Mucosa of descending colon (tissue), 3 donors: ENCODE results near the gene NELL1. TPM values are rescaled to one million over a fixed set of nuclear protein-coding genes. Genes with fewer than 3 reads are reported as not detected.

Experiments used
- ATAC-seq: fragments of 200-7000 bp; cut with Tn5 transposase; one replicate; pipeline ENCODE4 v1.9.1; 2020; ENCODE audit warnings: mild to moderate bottlenecking, moderate library complexity
- DNase-seq, 3 donors: peaks; one replicate each; pipeline ENCODE4 v3.0.0-alpha.2; 2020
- H3K36me3 ChIP-seq: fragments of 200-600 bp; one replicate; pipeline ENCODE4 v1.8.0; 2021; ENCODE audit warnings: low read depth, mild to moderate bottlenecking
- H3K4me1 ChIP-seq: fragments of 200-600 bp; one replicate; pipeline ENCODE4 v1.8.0; 2021; ENCODE audit warnings: low read depth, mild to moderate bottlenecking
- H3K4me3 ChIP-seq: fragments of 200-600 bp; one replicate; pipeline ENCODE4 v1.8.0; 2021; ENCODE audit warnings: mild to moderate bottlenecking
- H3K9me3 ChIP-seq: fragments of 200-600 bp; one replicate; pipeline ENCODE4 v1.8.0; 2021; ENCODE audit warnings: mild to moderate bottlenecking
- CTCF ChIP-seq: fragments of 200-600 bp; IDR thresholded peaks from one replicate; pipeline ENCODE4 v1.8.0; 2022; ENCODE audit warnings: antibody characterized with exemption, mild to moderate bottlenecking
- intact Hi-C, 2 donors: fragments of 100-400 bp; cut with DNase I in 1 of 2; cut with micrococcal nuclease in 1 of 2; formaldehyde crosslinking; loops; one replicate each; pipeline versions ENCODE4 v1.11.0 to v1.11.1; 2022; cut with DNase I, micrococcal nuclease
- total RNA-seq, 3 donors: library from RNA; stranded (reverse); fragmentation: NEBNext Ultra II Directional in 2 of 3; extraction: Animal tissue kit (Norgen Biotek cat#: 25700) in 2 of 3; gene quantifications; one replicate each; pipeline versions ENCODE4 v1.2.1 to v1.2.4, GENCODE V29; 2021 to 2023
- donor health status: DM: no; HTN: no; CAD: no; lungs with moderate emphysema.
- donor health status: DM: no; HTN: no; CAD: no.
- donor health status: DM: no; HTN: yes; CAD: no.

Gene NELL1
- total RNA-seq, 3 donors from 2014 or later, result 0.20 to 0.73 (median 0.31) TPM

- DNase-seq (peak in 1 of 3 donors; percentile 20), ATAC-seq (no peak)
- Histone ChIP-seq H3K36me3 (no peaks in the 10 kb centered on the region), H3K4me1 (no peaks in the 10 kb centered on the region), H3K9me3 (peaks cover 17% of the 10 kb centered on the region), H3K4me3 (no peak overlapping the region)
- no peak for TF ChIP-seq CTCF
- intact Hi-C loops, result no loop called here
Observed at GRCh38 chr11:20873054-20873453, 203.7 kb downstream of the NELL1 start.

GRCh38 chr11:20874358-20874757 lies 205.0 kb downstream of the NELL1 start:
- H3K36me3 ChIP-seq, result no peaks in the 10 kb centered on the region
- no peak for TF ChIP-seq CTCF
- H3K9me3 ChIP-seq, result peaks cover 22% of the 10 kb centered on the region
- intact Hi-C loops, result no loop called here
- no peak overlapping the region for H3K4me3 ChIP-seq
- H3K4me1 ChIP-seq, result no peaks in the 10 kb centered on the region
- ATAC-seq, result no peak
- no peak for DNase-seq

GRCh38 chr11:20875889-20876288 lies 206.5 kb downstream of the NELL1 start:
- Histone ChIP-seq H3K4me1 (no peaks in the 10 kb centered on the region), H3K9me3 (peaks cover 19% of the 10 kb centered on the region), H3K4me3 (no peak overlapping the region), H3K36me3 (no peaks in the 10 kb centered on the region)
- intact Hi-C loops, result no loop called here
- no peak for TF ChIP-seq CTCF
- ATAC-seq (no peak), DNase-seq (no peak)

- no peak for DNase-seq
- H3K36me3 ChIP-seq, result no peaks in the 10 kb centered on the region
- intact Hi-C loops, result no loop called here
- H3K4me3 ChIP-seq, result no peak overlapping the region
- no peak for TF ChIP-seq CTCF
- H3K4me1 ChIP-seq, result no peaks in the 10 kb centered on the region
- ATAC-seq, result no peak
- peaks cover 19% of the 10 kb centered on the region for H3K9me3 ChIP-seq
Observed at GRCh38 chr11:20876738-20877137, 207.4 kb downstream of the NELL1 start.

- intact Hi-C loops, result no loop called here
- no peaks in the 10 kb centered on the region for H3K4me1 ChIP-seq
Observed at GRCh38 chr11:20880094-20880493, 210.7 kb downstream of the NELL1 start.

More at GRCh38 chr11:20880094-20880493, 210.7 kb downstream of the NELL1 start:
- H3K36me3 ChIP-seq, result no peaks in the 10 kb centered on the region
- peaks cover 16% of the 10 kb centered on the region for H3K9me3 ChIP-seq
- ATAC-seq, result no peak
- DNase-seq, result no peak
- TF ChIP-seq CTCF, result no peak
- H3K4me3 ChIP-seq, result no peak overlapping the region
